ENCODE measurements around the gene ABAT. TPM values are rescaled to one million over a fixed set of nuclear protein-coding genes. Genes with fewer than 3 reads are reported as not detected.
"Not testable (repeated sequence)": the region's sequence is repeated elsewhere in the genome, so short reads cannot be mapped to it uniquely, and the experiment has no call there.

ABAT gene
- total RNA-seq, 4 donors from 2014 or later = 9.6 to 24.0 (median 21.3) TPM

- no peaks in the 10 kb centered on the region for H3K9me3 ChIP-seq
- no peak overlapping the region for H3K4me3 ChIP-seq
- DNase-seq (ENCODE audit: low spot score in 2 of 2) = no peak
- peaks cover 0 to 59% (median 0%) of the 10 kb centered on the region in 3 donors for H3K36me3 ChIP-seq
- no peak overlapping the region for H3K27ac ChIP-seq
- TF ChIP-seq CTCF (IDR thresholded peaks at IDR 0.05) = no peak
- no peak for TF ChIP-seq EP300 (IDR thresholded peaks at IDR 0.05)
- no peak for TF ChIP-seq POLR2A (IDR thresholded peaks at IDR 0.05)
- H3K27me3 ChIP-seq = no peaks in the 10 kb centered on the region
- no peaks in the 10 kb centered on the region for H3K4me1 ChIP-seq
- WGBS, 2 donors = 72 to 74% methylated on average over 6 of the region's 6 CpGs
Measured at GRCh38 chr16:8782673-8783072, 108.3 kb downstream of the ABAT start.

- WGBS, 2 donors = 78 to 82% methylated on average over 6 of the region's 6 CpGs
- no peaks in the 10 kb centered on the region for H3K9me3 ChIP-seq
- H3K4me1 ChIP-seq = no peaks in the 10 kb centered on the region
- TF ChIP-seq EP300 (IDR thresholded peaks at IDR 0.05) (no peak), CTCF (IDR thresholded peaks at IDR 0.05) (no peak), POLR2A (IDR thresholded peaks at IDR 0.05) (no peak)
- no peak overlapping the region for H3K4me3 ChIP-seq
- no peak for DNase-seq (ENCODE audit: low spot score in 2 of 2)
- H3K27me3 ChIP-seq = no peaks in the 10 kb centered on the region
- H3K36me3 ChIP-seq = peaks cover 0 to 32% (median 0%) of the 10 kb centered on the region in 3 donors
- H3K27ac ChIP-seq = no peak overlapping the region
Measured at GRCh38 chr16:8785408-8785807, 111.0 kb downstream of the ABAT start.

- 85% methylated on average over 11 of the region's 11 CpGs for WGBS, 2 donors
- DNase-seq (ENCODE audit: low spot score in 2 of 2); H3K27me3 ChIP-seq; H3K9me3 ChIP-seq; H3K4me1 ChIP-seq; H3K4me3 ChIP-seq; H3K27ac ChIP-seq: not testable (repeated sequence)
- peaks cover 0 to 23% (median 0%) of the 10 kb centered on the region in 3 donors for H3K36me3 ChIP-seq
Measured at GRCh38 chr16:8786316-8786715, 111.9 kb downstream of the ABAT start.

- Histone ChIP-seq H3K4me3 (no peak overlapping the region), H3K9me3 (no peaks in the 10 kb centered on the region), H3K27ac (no peak overlapping the region), H3K4me1 (peaks cover 0 to 2% (median 0%) of the 10 kb centered on the region in 4 donors), H3K27me3 (no peaks in the 10 kb centered on the region), H3K36me3 (no peaks in the 10 kb centered on the region)
- no peak for TF ChIP-seq POLR2A (IDR thresholded peaks at IDR 0.05)
- no peak for TF ChIP-seq EP300 (IDR thresholded peaks at IDR 0.05)
- TF ChIP-seq CTCF (IDR thresholded peaks at IDR 0.05) = no peak
- DNase-seq (ENCODE audit: low spot score in 2 of 2) = no peak
- 64 to 70% methylated on average over 8 of the region's 8 CpGs for WGBS, 2 donors
Measured at GRCh38 chr16:8788578-8789172, 114.3 kb downstream of the ABAT start.

GRCh38 chr16:8795091-8795490, 120.7 kb downstream of the ABAT start:
- TF ChIP-seq POLR2A (IDR thresholded peaks at IDR 0.05) (no peak), EP300 (IDR thresholded peaks at IDR 0.05) (no peak), CTCF (IDR thresholded peaks at IDR 0.05) (no peak)
- H3K36me3 ChIP-seq = peaks cover 0 to 4% (median 0%) of the 10 kb centered on the region in 3 donors

More at GRCh38 chr16:8795091-8795490, 120.7 kb downstream of the ABAT start:
- Histone ChIP-seq H3K27me3 (no peaks in the 10 kb centered on the region), H3K4me1 (peaks cover 4 to 47% (median 24%) of the 10 kb centered on the region in 4 donors), H3K9me3 (no peaks in the 10 kb centered on the region), H3K27ac (no peak overlapping the region), H3K4me3 (no peak overlapping the region)
- 86 to 87% methylated on average over 8 of the region's 8 CpGs for WGBS, 2 donors
- no peak for DNase-seq (ENCODE audit: low spot score in 2 of 2)

All from tibial nerve (tissue), 4 donors.